ACC112 (cell line): ENCODE measurements around the gene SLC38A1.

Experiments
- H2AFZ ChIP-seq: fragments of 200-600 bp; sonication (generic); one replicate; pipeline ENCODE4 v1.6.0; 2017; ENCODE audit warnings: antibody characterized with exemption, low read length; ENCODE audit not compliant: unreplicated experiment
- H3K27ac ChIP-seq: fragments of 200-600 bp; sonication (generic); 2 replicates; pipeline ENCODE4 v1.5.1; 2014; ENCODE audit warnings: low read depth, mild to moderate bottlenecking, antibody characterized with exemption, low read length, moderate library complexity
- H3K27me3 ChIP-seq: fragments of 200-600 bp; sonication (generic); 2 replicates; pipeline ENCODE4 v1.6.1; 2014; ENCODE audit warnings: mild to moderate bottlenecking, antibody characterized with exemption, low read length, moderate library complexity, mixed read lengths; ENCODE audit not compliant: insufficient read depth
- H3K36me3 ChIP-seq: fragments of 200-600 bp; sonication (generic); 2 replicates; pipeline ENCODE4 v1.6.1; 2016; ENCODE audit warnings: mild to moderate bottlenecking, antibody characterized with exemption, low read length, moderate library complexity, mixed read lengths; ENCODE audit not compliant: insufficient read depth
- H3K4me1 ChIP-seq: fragments of 200-600 bp; sonication (generic); one replicate; pipeline ENCODE4 v1.6.1; 2016; ENCODE audit warnings: low read length, mixed read lengths; ENCODE audit not compliant: insufficient read depth, unreplicated experiment, control insufficient read depth
- H3K4me3 ChIP-seq: fragments of 200-600 bp; sonication (generic); 2 replicates; pipeline ENCODE4 v1.5.1; 2014; ENCODE audit warnings: mild to moderate bottlenecking, low read depth, low read length
- H3K79me2 ChIP-seq: fragments of 200-600 bp; sonication (generic); one replicate; pipeline ENCODE4 v1.6.0; 2016; ENCODE audit warnings: low read length; ENCODE audit not compliant: control insufficient read depth, unreplicated experiment, insufficient read depth

Gene SLC38A1

DNA sequence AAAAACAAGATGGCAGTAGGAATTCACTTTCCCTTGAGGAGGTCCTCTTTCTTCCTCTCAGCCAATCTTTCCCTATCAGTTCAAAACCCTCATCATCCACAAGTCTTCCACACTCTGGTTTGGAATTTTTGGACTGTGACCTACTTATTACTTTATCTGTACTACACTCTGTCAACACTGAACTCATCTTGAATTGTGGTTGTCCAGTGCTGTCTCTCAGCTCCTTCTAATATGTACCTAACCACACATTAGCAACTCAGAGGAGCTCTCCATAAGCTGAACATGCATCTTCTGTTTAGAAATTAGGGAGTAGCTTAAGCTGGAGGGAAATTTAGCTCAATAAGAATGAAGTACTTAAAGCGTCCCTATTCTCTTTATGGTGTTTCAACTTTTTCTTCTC lies 34.8 kb downstream of the SLC38A1 start:
- H2AFZ ChIP-seq: no peak overlapping the region
- peaks cover 20% of the 10 kb centered on the region for H3K79me2 ChIP-seq
- no peak overlapping the region for H3K4me3 ChIP-seq
- no peak overlapping the region for H3K27ac ChIP-seq
- no peaks in the 10 kb centered on the region for H3K27me3 ChIP-seq
- H3K4me1 ChIP-seq: no peaks in the 10 kb centered on the region
- peaks cover 8% of the 10 kb centered on the region for H3K36me3 ChIP-seq

GRCh38 chr12:46233423-46233822 lies 35.4 kb downstream of the SLC38A1 start:
- Histone ChIP-seq H3K79me2 (peaks cover 15% of the 10 kb centered on the region), H3K27ac (no peak overlapping the region), H3K4me3 (no peak overlapping the region), H3K4me1 (no peaks in the 10 kb centered on the region), H3K27me3 (no peaks in the 10 kb centered on the region), H2AFZ (no peak overlapping the region), H3K36me3 (peaks cover 3% of the 10 kb centered on the region)

DNA sequence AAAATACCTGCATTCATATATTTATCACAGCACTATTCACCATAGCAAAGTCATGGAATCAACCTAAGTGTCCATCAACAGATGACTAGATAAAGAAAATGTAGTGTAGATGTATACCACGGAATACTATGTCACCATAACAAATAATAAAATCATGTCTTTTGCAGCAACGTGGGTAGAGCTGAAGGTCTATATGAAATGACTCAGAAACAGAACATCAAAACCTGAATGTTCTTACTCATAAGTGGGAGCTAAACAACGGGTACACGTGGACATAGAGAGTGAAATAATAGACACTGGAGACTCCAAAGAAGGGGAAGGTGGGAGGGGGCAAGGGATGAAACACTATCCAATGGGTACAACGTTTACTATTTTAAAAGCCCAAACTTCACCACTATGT lies 37.9 kb downstream of the SLC38A1 start:
- H3K4me1 ChIP-seq: no peaks in the 10 kb centered on the region
- H2AFZ ChIP-seq: no peak overlapping the region
- peaks cover 7% of the 10 kb centered on the region for H3K79me2 ChIP-seq
- H3K36me3 ChIP-seq: peaks cover 8% of the 10 kb centered on the region
- no peaks in the 10 kb centered on the region for H3K27me3 ChIP-seq
- H3K27ac ChIP-seq: no peak overlapping the region
- no peak overlapping the region for H3K4me3 ChIP-seq

DNA sequence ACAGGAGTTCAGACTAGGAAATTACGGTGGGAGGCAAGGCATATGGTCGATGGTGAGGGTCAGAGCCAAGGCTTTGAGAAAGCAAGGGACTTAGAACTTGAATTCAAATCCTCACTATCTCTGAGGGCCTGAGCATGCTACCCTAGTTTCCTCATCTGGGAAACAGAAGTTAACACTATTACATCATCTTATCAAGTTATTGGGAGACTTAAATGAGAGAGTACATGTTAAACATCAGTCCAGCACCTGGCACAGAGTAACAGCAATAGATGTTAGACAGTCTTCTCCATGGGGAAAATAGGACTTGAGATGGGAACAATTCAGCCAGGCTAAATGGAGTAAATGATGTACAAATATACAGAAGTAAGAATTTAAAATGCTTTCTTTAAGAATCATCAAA lies 38.5 kb downstream of the SLC38A1 start:
- no peak overlapping the region for H3K4me3 ChIP-seq
- H2AFZ ChIP-seq: no peak overlapping the region
- peaks cover 5% of the 10 kb centered on the region for H3K79me2 ChIP-seq
- H3K27ac ChIP-seq: no peak overlapping the region
- H3K4me1 ChIP-seq: no peaks in the 10 kb centered on the region
- peaks cover 12% of the 10 kb centered on the region for H3K36me3 ChIP-seq
- H3K27me3 ChIP-seq: no peaks in the 10 kb centered on the region

DNA sequence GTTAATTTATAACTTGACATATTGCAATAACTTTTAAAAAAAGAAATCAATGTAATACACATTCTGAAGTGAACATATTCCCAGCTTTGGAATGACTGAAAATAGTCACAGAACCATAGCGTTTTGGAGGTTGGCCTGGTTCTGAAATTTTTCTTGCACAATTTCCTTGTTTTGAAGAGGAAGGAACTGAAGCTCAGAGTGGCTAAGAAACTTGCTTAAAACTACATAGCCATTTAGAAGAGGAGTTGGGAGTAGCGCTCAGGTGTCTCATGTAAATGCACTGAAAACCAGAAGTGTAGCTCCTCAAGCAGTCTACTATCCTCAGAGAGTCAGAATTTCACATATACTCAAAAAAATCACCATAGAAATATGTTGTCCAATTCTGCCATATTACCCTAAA lies 41.2 kb downstream of the SLC38A1 start:
- no peak overlapping the region for H3K4me3 ChIP-seq
- H3K27ac ChIP-seq: no peak overlapping the region
- H3K4me1 ChIP-seq: peaks cover 10% of the 10 kb centered on the region
- H3K36me3 ChIP-seq: peaks cover 19% of the 10 kb centered on the region
- no peak overlapping the region for H2AFZ ChIP-seq
- H3K79me2 ChIP-seq: peaks cover 19% of the 10 kb centered on the region
- no peaks in the 10 kb centered on the region for H3K27me3 ChIP-seq

GRCh38 chr12:46224386-46224785 lies 44.5 kb downstream of the SLC38A1 start:
- H3K4me1 ChIP-seq: peaks cover 42% of the 10 kb centered on the region
- no peak overlapping the region for H3K27ac ChIP-seq
- H3K4me3 ChIP-seq: no peak overlapping the region
- no peaks in the 10 kb centered on the region for H3K27me3 ChIP-seq
- H3K79me2 ChIP-seq: peaks cover 17% of the 10 kb centered on the region
- H2AFZ ChIP-seq: no peak overlapping the region
- peaks cover 19% of the 10 kb centered on the region for H3K36me3 ChIP-seq

GRCh38 chr12:46223047-46223446 lies 45.8 kb downstream of the SLC38A1 start:
- H3K79me2 ChIP-seq: peaks cover 17% of the 10 kb centered on the region
- no peak overlapping the region for H2AFZ ChIP-seq
- no peak overlapping the region for H3K27ac ChIP-seq
- H3K27me3 ChIP-seq: no peaks in the 10 kb centered on the region
- H3K36me3 ChIP-seq: peaks cover 21% of the 10 kb centered on the region
- no peak overlapping the region for H3K4me3 ChIP-seq
- peaks cover 45% of the 10 kb centered on the region for H3K4me1 ChIP-seq

GRCh38 chr12:46222636-46223035 lies 46.2 kb downstream of the SLC38A1 start:
- Histone ChIP-seq H3K4me1 (peaks cover 45% of the 10 kb centered on the region), H3K79me2 (peaks cover 20% of the 10 kb centered on the region), H2AFZ (no peak overlapping the region), H3K4me3 (no peak overlapping the region), H3K27ac (no peak overlapping the region; the same call in 1 of the 2 replicates), H3K36me3 (peaks cover 22% of the 10 kb centered on the region), H3K27me3 (no peaks in the 10 kb centered on the region)

DNA sequence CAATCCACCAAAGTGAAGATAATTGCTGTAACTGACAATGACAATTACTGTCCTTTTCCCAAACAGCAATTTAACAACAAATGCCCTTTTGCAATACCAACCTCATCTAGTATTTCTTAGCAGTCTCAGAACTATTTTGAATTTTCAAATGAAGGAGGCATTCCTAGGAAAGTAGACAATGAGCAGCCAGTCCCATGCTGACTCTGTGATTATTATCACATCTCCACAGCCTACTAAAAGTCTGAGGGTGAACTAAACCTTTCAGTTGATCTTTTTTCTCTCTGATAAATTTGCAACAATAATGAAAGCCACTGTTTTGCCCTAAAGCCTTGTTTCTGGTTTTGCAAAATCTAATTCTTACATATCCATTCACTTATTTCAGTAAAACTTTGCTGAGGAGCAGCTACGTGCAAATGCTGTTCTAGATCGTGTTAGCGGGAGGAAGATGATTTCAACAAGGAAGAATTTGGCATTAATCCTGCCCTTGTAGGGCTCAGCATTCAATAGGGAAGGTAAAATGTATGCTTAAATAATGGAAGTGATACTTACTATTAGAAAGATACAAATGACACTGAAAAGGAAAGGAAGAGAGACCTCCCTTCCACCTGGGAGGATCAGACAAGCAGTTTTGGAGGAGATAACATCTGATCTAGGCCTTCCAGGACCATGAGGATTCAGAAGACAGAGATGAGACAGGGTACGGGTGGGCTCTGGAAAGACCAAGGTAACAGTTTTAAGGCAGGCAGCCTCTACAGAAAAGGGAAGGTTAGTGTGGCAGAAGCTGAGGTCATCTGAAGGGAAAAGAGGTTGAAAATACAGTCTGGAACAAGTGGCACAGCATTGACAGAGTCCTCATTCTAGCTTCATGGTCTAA lies 47.4 kb downstream of the SLC38A1 start:
- peak overlapping the region; percentile 99 for H3K27ac ChIP-seq
- H3K27me3 ChIP-seq: no peaks in the 10 kb centered on the region
- H3K79me2 ChIP-seq: peaks cover 22% of the 10 kb centered on the region
- peaks cover 21% of the 10 kb centered on the region for H3K36me3 ChIP-seq
- H3K4me3 ChIP-seq: peak overlapping the region; percentile 54; the same call in 1 of the 2 replicates
- peaks cover 45% of the 10 kb centered on the region for H3K4me1 ChIP-seq
- peak overlapping the region; percentile 42 for H2AFZ ChIP-seq

- Histone ChIP-seq H3K4me3 (peak overlapping the region; percentile 54), H2AFZ (no peak overlapping the region), H3K36me3 (peaks cover 20% of the 10 kb centered on the region), H3K27me3 (no peaks in the 10 kb centered on the region), H3K4me1 (peaks cover 45% of the 10 kb centered on the region), H3K27ac (peak overlapping the region; percentile 99), H3K79me2 (peaks cover 25% of the 10 kb centered on the region)
Observed at GRCh38 chr12:46219877-46220655, 48.8 kb downstream of the SLC38A1 start.
